Activated CD8-positive, alpha-beta T cell treated with anti-CD3 and anti-CD28 coated beads for 36 hours (primary cell): Measurements from ENCODE around the gene HSCB. TPM values are rescaled to one million over a fixed set of nuclear protein-coding genes. Genes with fewer than 3 reads are reported as not detected.

Experiments used
- ATAC-seq: fragments of 200-7000 bp; cut with Tn5 transposase; one replicate; pipeline ENCODE4 v1.10.0; 2021; ENCODE audit warnings: mild to moderate bottlenecking, moderate library complexity
- CTCF ChIA-PET: fragments of 350-600 bp; sonication (Branson Sonifier 250); formaldehyde crosslinking; loops from one replicate; lab custom pipeline; 2021; ENCODE audit warnings: antibody characterized with exemption; lab: Charles Lee
- POLR2A ChIA-PET: fragments of 350-600 bp; sonication (Branson Sonifier 250); formaldehyde crosslinking; loops from one replicate; lab custom pipeline; 2021; ENCODE audit warnings: antibody characterized with exemption; lab: Charles Lee
- DNase-seq: peaks from one replicate; pipeline ENCODE4 v3.0.0-alpha.2; 2020
- H3K27ac Mint-ChIP-seq: one replicate; pipeline ENCODE4 v1.8.0; 2021; ENCODE audit warnings: mild to moderate bottlenecking, mixed read lengths
- H3K27me3 Mint-ChIP-seq: one replicate; pipeline ENCODE4 v1.8.0; 2021; ENCODE audit warnings: mixed read lengths
- H3K36me3 Mint-ChIP-seq: one replicate; pipeline ENCODE4 v1.8.0; 2021; ENCODE audit warnings: low read depth, mixed read lengths
- H3K4me1 Mint-ChIP-seq: one replicate; pipeline ENCODE4 v1.8.0; 2021; ENCODE audit warnings: low read depth, mixed read lengths
- H3K4me3 Mint-ChIP-seq: one replicate; pipeline ENCODE4 v1.8.0; 2021; ENCODE audit warnings: mild to moderate bottlenecking, moderate library complexity, mixed read lengths
- H3K9me3 Mint-ChIP-seq: one replicate; pipeline ENCODE4 v1.8.0; 2021; ENCODE audit warnings: mixed read lengths
- intact Hi-C: fragments of 100-400 bp; cut with micrococcal nuclease; formaldehyde crosslinking; loops from one replicate; pipeline ENCODE4 v1.10.0; 2022
- total RNA-seq, 2 experiments: library from RNA; stranded (reverse); gene quantifications; one replicate each; pipeline ENCODE4 v1.2.3, GENCODE V29; 2021
- TF ChIP-seq, protein P1 (sequence below): fragments of 200-600 bp; IDR thresholded peaks from one replicate; pipeline ENCODE4 v1.8.0; 2022; ENCODE audit warnings: antibody characterized with exemption, mild to moderate bottlenecking

Gene HSCB
- total RNA-seq, 2 experiments from 2014 or later, result 16.5 to 17.5 TPM

- ATAC-seq (no peak), DNase-seq (no peak)
- TF ChIP-seq, protein P1, sequence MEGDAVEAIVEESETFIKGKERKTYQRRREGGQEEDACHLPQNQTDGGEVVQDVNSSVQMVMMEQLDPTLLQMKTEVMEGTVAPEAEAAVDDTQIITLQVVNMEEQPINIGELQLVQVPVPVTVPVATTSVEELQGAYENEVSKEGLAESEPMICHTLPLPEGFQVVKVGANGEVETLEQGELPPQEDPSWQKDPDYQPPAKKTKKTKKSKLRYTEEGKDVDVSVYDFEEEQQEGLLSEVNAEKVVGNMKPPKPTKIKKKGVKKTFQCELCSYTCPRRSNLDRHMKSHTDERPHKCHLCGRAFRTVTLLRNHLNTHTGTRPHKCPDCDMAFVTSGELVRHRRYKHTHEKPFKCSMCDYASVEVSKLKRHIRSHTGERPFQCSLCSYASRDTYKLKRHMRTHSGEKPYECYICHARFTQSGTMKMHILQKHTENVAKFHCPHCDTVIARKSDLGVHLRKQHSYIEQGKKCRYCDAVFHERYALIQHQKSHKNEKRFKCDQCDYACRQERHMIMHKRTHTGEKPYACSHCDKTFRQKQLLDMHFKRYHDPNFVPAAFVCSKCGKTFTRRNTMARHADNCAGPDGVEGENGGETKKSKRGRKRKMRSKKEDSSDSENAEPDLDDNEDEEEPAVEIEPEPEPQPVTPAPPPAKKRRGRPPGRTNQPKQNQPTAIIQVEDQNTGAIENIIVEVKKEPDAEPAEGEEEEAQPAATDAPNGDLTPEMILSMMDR, result no peak
- peaks cover 38% of the 10 kb centered on the region for H3K36me3 Mint-ChIP-seq
- intact Hi-C loops, result no loop called here
- H3K9me3 Mint-ChIP-seq, result no peaks in the 10 kb centered on the region
- peaks cover 11% of the 10 kb centered on the region for H3K4me1 Mint-ChIP-seq
- ChIA-PET POLR2A (no interaction called here), CTCF (interaction anchor here (0.6 to 1.9 kb wide), 5 partner anchors 10 to 257 kb away, joined by 3 to 7 read pairs (median 3); no protein-coding TSS in a partner anchor)
- H3K4me3 Mint-ChIP-seq, result no peak overlapping the region
- H3K27me3 Mint-ChIP-seq, result no peaks in the 10 kb centered on the region
- H3K27ac Mint-ChIP-seq, result no peak overlapping the region
Observed at GRCh38 chr22:28783786-28784671, 42.2 kb downstream of the HSCB start.

- Mint-ChIP-seq H3K27me3 (no peaks in the 10 kb centered on the region), H3K4me1 (peaks cover 23% of the 10 kb centered on the region), H3K27ac (no peak overlapping the region), H3K9me3 (no peaks in the 10 kb centered on the region), H3K4me3 (no peak overlapping the region), H3K36me3 (peaks cover 30% of the 10 kb centered on the region)
- POLR2A ChIA-PET, result interaction anchor here (1.1 to 1.5 kb wide), 2 partner anchors 9 to 11 kb away, joined by 3 to 5 read pairs; partner anchors contain the start of gene XBP1
- CTCF ChIA-PET, result interaction anchor here (0.6 to 2.8 kb wide), 5 partner anchors 15 to 457 kb away, joined by 3 to 9 read pairs (median 3); no protein-coding TSS in a partner anchor
- DNase-seq, result no peak
- no peak for ATAC-seq
- TF ChIP-seq, protein P1, result no peak
- intact Hi-C loops, result no loop called here
Observed at GRCh38 chr22:28788601-28789000, 46.8 kb downstream of the HSCB start.

- Mint-ChIP-seq H3K27ac (no peak overlapping the region), H3K27me3 (no peaks in the 10 kb centered on the region), H3K36me3 (peaks cover 36% of the 10 kb centered on the region), H3K9me3 (no peaks in the 10 kb centered on the region), H3K4me3 (no peak overlapping the region), H3K4me1 (peaks cover 45% of the 10 kb centered on the region)
- ATAC-seq (no peak), DNase-seq (no peak)
- POLR2A ChIA-PET, result interaction anchor here (1.2 to 3.5 kb wide), 4 partner anchors 9 to 38 kb away, joined by 3 to 14 read pairs (median 4); partner anchors contain the start of gene XBP1
- intact Hi-C loops, result no loop called here
- CTCF ChIA-PET, result interaction anchor here (0.6 to 3.9 kb wide), 5 partner anchors 14 to 919 kb away, joined by 3 to 32 read pairs (median 5); partner anchors contain the start of gene CCDC117
- TF ChIP-seq, protein P1, result no peak
Observed at GRCh38 chr22:28791124-28791523, 49.3 kb downstream of the HSCB start.

DNA sequence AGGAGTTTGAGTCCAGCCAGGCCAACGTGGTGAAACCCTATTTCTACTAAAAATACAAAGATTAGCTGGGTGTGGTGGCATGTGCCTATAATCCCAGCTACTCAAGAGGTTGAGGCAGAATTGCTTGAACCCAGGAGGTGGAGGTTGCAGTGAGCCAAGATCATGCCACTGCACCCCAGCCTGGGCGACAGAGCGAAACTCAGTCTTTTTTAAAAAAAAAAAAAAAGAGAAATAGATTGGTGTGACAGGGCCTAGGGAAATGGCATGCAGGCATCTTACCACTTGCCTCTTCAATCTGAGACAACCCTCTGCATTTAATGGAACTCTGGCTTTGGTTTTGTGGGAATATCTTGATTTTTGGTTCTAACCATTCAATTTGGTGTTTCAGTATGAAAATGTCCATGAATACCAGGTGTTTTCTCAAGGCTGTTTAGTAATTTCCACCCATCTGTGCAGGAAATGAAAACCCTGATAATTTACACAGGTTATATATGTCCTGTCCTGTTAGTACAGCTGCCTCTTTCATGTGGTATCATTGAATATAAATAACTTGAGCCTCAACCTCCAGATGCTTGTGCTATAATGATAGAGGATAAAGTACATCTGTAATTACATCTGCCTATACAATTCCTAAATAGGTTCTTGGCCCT lies 50.1 kb downstream of the HSCB start:
- ChIA-PET CTCF (interaction anchor here (1.8 to 3.9 kb wide), 2 partner anchors 19 to 37 kb away, joined by 5 to 32 read pairs; partner anchors contain the start of gene CCDC117), POLR2A (interaction anchor here (0.8 to 3.5 kb wide), 4 partner anchors 8 to 37 kb away, joined by 3 to 14 read pairs (median 3); partner anchors contain the start of gene XBP1)
- DNase-seq (no peak), ATAC-seq (peak; percentile 32)
- peak overlapping the region; percentile 69 for H3K27ac Mint-ChIP-seq
- intact Hi-C loops, result no loop called here
- TF ChIP-seq, protein P1, result no peak
- H3K4me1 Mint-ChIP-seq, result peaks cover 54% of the 10 kb centered on the region
- H3K4me3 Mint-ChIP-seq, result no peak overlapping the region
- no peaks in the 10 kb centered on the region for H3K27me3 Mint-ChIP-seq
- H3K9me3 Mint-ChIP-seq, result no peaks in the 10 kb centered on the region
- peaks cover 38% of the 10 kb centered on the region for H3K36me3 Mint-ChIP-seq
